ENCODE measurements around the gene FITM2. TPM values are rescaled to one million over a fixed set of nuclear protein-coding genes. Genes with fewer than 3 reads are reported as not detected.
"Not testable (repeated sequence)": the region's sequence is repeated elsewhere in the genome, so short reads cannot be mapped to it uniquely, and the experiment has no call there.

FITM2 gene
- total RNA-seq, 4 donors from 2014 or later = 7.0 to 11.1 (median 8.3) TPM

- DNase-seq (ENCODE audit: extremely low spot score) = no peak
- Histone ChIP-seq H3K4me1 (no peaks in the 10 kb centered on the region), H3K9me3 (no peaks in the 10 kb centered on the region), H3K4me3 (no peak overlapping the region), H3K36me3 (no peaks in the 10 kb centered on the region), H3K27me3 (peaks cover 0 to 35% (median 0%) of the 10 kb centered on the region in 4 donors), H3K27ac (replicated peaks in 1 of 4) (no peak overlapping the region)
- intact Hi-C loops (cut with DNase I) = no loop called here
- 86% methylated on average over 6 of the region's 6 CpGs for WGBS
- TF ChIP-seq POLR2AphosphoS5 (IDR thresholded peaks at IDR 0.05) (no peak), POLR2A (IDR thresholded peaks at IDR 0.05; ENCODE audit: low read depth) (no peak), EP300 (IDR thresholded peaks at IDR 0.05) (no peak)
- TF ChIP-seq, protein P1, sequence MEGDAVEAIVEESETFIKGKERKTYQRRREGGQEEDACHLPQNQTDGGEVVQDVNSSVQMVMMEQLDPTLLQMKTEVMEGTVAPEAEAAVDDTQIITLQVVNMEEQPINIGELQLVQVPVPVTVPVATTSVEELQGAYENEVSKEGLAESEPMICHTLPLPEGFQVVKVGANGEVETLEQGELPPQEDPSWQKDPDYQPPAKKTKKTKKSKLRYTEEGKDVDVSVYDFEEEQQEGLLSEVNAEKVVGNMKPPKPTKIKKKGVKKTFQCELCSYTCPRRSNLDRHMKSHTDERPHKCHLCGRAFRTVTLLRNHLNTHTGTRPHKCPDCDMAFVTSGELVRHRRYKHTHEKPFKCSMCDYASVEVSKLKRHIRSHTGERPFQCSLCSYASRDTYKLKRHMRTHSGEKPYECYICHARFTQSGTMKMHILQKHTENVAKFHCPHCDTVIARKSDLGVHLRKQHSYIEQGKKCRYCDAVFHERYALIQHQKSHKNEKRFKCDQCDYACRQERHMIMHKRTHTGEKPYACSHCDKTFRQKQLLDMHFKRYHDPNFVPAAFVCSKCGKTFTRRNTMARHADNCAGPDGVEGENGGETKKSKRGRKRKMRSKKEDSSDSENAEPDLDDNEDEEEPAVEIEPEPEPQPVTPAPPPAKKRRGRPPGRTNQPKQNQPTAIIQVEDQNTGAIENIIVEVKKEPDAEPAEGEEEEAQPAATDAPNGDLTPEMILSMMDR (IDR thresholded peaks at IDR 0.05) = no peak
Measured at GRCh38 chr20:44350567-44350966, 39.6 kb upstream of the FITM2 start.

DNA sequence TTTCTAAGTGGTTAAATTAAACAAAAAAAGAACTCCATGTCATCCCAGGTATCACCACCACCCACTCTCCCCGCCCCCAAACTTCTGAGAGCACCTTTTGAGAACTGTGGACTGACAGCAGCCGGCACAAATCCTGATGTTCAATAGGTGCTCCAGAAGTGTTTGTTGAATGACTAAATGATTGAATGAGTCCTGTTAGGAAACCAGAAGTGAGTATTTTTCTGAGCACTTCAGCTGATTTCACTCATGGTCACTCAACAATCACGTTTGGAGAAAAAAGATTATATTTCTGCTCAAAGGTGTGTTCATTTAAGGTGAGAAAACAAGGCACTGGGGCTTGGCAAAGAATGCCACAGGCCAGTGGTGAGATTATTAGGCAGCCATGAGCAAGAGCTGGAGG lies 38.3 kb upstream of the FITM2 start:
- TF ChIP-seq, protein P1 (IDR thresholded peaks at IDR 0.05) = no peak
- TF ChIP-seq POLR2A (IDR thresholded peaks at IDR 0.05; ENCODE audit: low read depth) = no peak
- TF ChIP-seq POLR2AphosphoS5 (IDR thresholded peaks at IDR 0.05) = no peak
- TF ChIP-seq EP300 (IDR thresholded peaks at IDR 0.05) = no peak
- H3K4me3 ChIP-seq = no peak overlapping the region
- H3K36me3 ChIP-seq = no peaks in the 10 kb centered on the region
- 81% methylated on average over 3 of the region's 3 CpGs for WGBS
- H3K27me3 ChIP-seq = peaks cover 0 to 28% (median 0%) of the 10 kb centered on the region in 4 donors
- H3K9me3 ChIP-seq = no peaks in the 10 kb centered on the region
- intact Hi-C loops (cut with DNase I) = no loop called here
- H3K27ac ChIP-seq (replicated peaks in 1 of 4) = no peak overlapping the region
- no peak for DNase-seq (ENCODE audit: extremely low spot score)
- no peaks in the 10 kb centered on the region for H3K4me1 ChIP-seq

DNA sequence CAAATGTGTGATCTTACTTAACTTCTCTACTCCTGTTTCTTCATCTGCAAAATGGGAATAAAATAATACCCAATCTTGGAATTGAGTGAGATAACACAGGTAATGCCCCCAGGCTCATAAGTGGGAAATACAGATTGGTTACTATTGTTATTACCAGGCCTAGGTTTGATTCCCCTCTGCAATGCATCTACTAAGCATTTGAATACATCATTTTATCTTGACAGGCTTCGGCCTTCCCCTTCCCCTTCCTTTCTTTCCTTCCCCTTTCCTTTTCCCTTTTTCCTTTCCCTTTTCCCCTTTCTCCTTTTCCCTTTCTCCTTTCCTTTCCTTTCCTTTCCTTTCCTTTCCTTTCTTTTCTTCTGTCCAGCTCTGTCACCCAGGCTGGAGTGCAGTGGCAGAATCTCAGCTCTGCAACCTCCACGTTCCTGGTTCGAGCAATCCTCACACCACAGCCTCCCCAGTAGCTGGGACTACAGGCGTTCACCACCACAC lies 37.2 kb upstream of the FITM2 start:
- intact Hi-C loops (cut with DNase I) = no loop called here

GRCh38 chr20:44345941-44346340 lies 34.9 kb upstream of the FITM2 start:
- DNase-seq (ENCODE audit: extremely low spot score); H3K36me3 ChIP-seq; H3K4me1 ChIP-seq; H3K9me3 ChIP-seq; H3K4me3 ChIP-seq; H3K27ac ChIP-seq (replicated peaks in 1 of 4); intact Hi-C loops (cut with DNase I): not testable (repeated sequence)
- peaks cover 0 to 25% (median 0%) of the 10 kb centered on the region in 4 donors for H3K27me3 ChIP-seq
- 84% methylated on average over 6 of the region's 10 CpGs for WGBS

More for the DNA sequence above, 37.2 kb upstream of the FITM2 start:
- DNase-seq (ENCODE audit: extremely low spot score) = no peak
- Histone ChIP-seq H3K4me1 (no peaks in the 10 kb centered on the region), H3K27ac (replicated peaks in 1 of 4) (no peak overlapping the region), H3K4me3 (no peak overlapping the region), H3K9me3 (no peaks in the 10 kb centered on the region), H3K27me3 (peaks cover 0 to 25% (median 0%) of the 10 kb centered on the region in 4 donors), H3K36me3 (no peaks in the 10 kb centered on the region)
- WGBS = 95% methylated on average over 4 of the region's 4 CpGs
- TF ChIP-seq, protein P1 (IDR thresholded peaks at IDR 0.05) = no peak
- TF ChIP-seq EP300 (IDR thresholded peaks at IDR 0.05) = no peak
- TF ChIP-seq POLR2A (IDR thresholded peaks at IDR 0.05; ENCODE audit: low read depth) = no peak

- Histone ChIP-seq H3K27me3 (peaks cover 0 to 25% (median 0%) of the 10 kb centered on the region in 4 donors), H3K27ac (replicated peaks in 1 of 4) (no peak overlapping the region), H3K9me3 (no peaks in the 10 kb centered on the region), H3K4me1 (no peaks in the 10 kb centered on the region), H3K36me3 (no peaks in the 10 kb centered on the region), H3K4me3 (no peak overlapping the region)
- intact Hi-C loops (cut with DNase I) = no loop called here
- WGBS = 90% methylated on average over 8 of the region's 8 CpGs
- no peak for TF ChIP-seq POLR2AphosphoS5 (IDR thresholded peaks at IDR 0.05)
- TF ChIP-seq, protein P1 (IDR thresholded peaks at IDR 0.05) = no peak
- TF ChIP-seq POLR2A (IDR thresholded peaks at IDR 0.05; ENCODE audit: low read depth) = no peak
- TF ChIP-seq EP300 (IDR thresholded peaks at IDR 0.05) = no peak
- DNase-seq (ENCODE audit: extremely low spot score) = no peak
Measured at GRCh38 chr20:44345147-44345546, 34.1 kb upstream of the FITM2 start.
